Stimulated activated CD4-positive, alpha-beta T cell treated with anti-CD3 and anti-CD28 coated beads, Interleukin-15, amount 100 ng/mL, for 24 hours (primary cell): Measurements from ENCODE around the gene SPAG5.

Source experiments
- DNase-seq: peaks from one replicate; pipeline ENCODE4 v3.0.0-alpha.2; 2020

SPAG5 gene

GRCh38 chr17:28544402-28545140, 54.3 kb downstream of the SPAG5 start:
- DNase-seq, result no peak

GRCh38 chr17:28541439-28541838, 57.4 kb downstream of the SPAG5 start:
- DNase-seq, result no peak

- DNase-seq, result no peak
Observed at GRCh38 chr17:28540231-28540630, 58.6 kb downstream of the SPAG5 start.

GRCh38 chr17:28538296-28538895, 60.4 kb downstream of the SPAG5 start:
- no peak for DNase-seq

GRCh38 chr17:28537219-28537610, 61.6 kb downstream of the SPAG5 start:
- no peak for DNase-seq

- DNase-seq, result no peak
Observed at GRCh38 chr17:28536532-28537218, 62.1 kb downstream of the SPAG5 start.

GRCh38 chr17:28534740-28535375, 64.0 kb downstream of the SPAG5 start:
- no peak for DNase-seq

- DNase-seq, result no peak
Observed at GRCh38 chr17:28533091-28533807, 65.6 kb downstream of the SPAG5 start.

GRCh38 chr17:28532050-28532960, 66.5 kb downstream of the SPAG5 start:
- DNase-seq, result no peak

GRCh38 chr17:28530926-28531325, 67.9 kb downstream of the SPAG5 start:
- DNase-seq, result no peak

GRCh38 chr17:28530250-28530649, 68.6 kb downstream of the SPAG5 start:
- no peak for DNase-seq

- no peak for DNase-seq
Observed at GRCh38 chr17:28529013-28529400, 69.8 kb downstream of the SPAG5 start.

GRCh38 chr17:28528327-28529012, 70.4 kb downstream of the SPAG5 start:
- DNase-seq, result no peak

GRCh38 chr17:28527859-28528258, 71.0 kb downstream of the SPAG5 start:
- DNase-seq, result no peak
